ENCODE data around the gene STK24.

The STK24 gene

DNA sequence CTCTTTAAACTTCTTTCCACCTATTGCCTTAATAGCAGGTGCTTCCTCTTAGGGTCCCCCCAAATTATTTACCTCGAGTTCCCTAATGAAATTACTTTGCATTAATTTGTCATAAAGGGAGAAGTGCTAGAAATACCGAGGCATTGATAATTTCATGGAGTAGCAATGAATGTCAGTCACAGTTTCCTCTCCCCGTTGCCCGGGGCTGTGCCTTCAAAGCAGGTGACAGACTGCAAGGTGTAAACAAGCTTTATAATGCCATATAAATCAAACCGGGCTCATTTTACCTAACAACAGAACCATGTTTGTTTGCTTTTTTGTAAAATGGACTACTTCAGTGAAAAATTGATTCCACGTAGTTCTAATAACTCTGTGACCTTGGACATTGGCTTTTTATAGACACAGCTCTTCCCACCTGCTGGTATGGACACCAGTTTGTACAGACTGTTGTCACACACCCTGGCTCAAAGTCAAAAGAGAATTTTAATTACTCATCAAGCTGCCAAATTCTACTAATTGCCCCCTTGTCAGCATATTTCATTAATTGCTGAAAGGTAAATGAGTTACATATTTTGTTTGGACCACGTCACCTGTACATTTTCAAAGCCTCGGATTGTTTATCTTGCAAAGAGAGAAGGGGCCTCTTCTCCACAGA, 171.1 kb downstream of the STK24 start:
- H3K27ac ChIP-seq = no peak overlapping the region
- TF ChIP-seq, protein P1, sequence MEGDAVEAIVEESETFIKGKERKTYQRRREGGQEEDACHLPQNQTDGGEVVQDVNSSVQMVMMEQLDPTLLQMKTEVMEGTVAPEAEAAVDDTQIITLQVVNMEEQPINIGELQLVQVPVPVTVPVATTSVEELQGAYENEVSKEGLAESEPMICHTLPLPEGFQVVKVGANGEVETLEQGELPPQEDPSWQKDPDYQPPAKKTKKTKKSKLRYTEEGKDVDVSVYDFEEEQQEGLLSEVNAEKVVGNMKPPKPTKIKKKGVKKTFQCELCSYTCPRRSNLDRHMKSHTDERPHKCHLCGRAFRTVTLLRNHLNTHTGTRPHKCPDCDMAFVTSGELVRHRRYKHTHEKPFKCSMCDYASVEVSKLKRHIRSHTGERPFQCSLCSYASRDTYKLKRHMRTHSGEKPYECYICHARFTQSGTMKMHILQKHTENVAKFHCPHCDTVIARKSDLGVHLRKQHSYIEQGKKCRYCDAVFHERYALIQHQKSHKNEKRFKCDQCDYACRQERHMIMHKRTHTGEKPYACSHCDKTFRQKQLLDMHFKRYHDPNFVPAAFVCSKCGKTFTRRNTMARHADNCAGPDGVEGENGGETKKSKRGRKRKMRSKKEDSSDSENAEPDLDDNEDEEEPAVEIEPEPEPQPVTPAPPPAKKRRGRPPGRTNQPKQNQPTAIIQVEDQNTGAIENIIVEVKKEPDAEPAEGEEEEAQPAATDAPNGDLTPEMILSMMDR (IDR thresholded peaks at IDR 0.05) = no peak
- no peak for TF ChIP-seq ZFX (IDR thresholded peaks at IDR 0.05; ENCODE audit: borderline replicate concordance)

DNA sequence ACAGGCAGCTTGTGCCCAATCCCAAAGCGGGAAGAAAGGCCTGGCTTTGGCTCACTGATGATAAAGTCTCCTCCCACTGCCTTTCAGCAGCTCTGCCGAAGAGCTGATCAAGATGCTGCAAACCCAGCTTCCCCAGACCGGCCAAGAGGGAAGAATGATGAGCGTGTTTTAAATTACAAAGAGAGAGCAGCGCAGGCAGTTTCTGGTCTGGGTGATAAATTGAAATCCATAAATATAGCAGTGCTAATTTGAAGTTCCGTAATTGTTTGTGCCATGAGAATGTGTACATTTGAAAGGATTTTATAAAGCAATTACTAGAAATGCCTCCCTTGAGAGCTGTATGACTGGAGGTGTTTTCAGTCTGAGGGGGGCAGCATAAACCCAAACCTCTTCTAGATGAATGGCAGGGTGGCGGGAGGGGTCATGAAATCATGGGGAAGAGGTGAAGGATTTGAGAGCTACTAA, 171.8 kb downstream of the STK24 start:
- H3K27ac ChIP-seq = no peak overlapping the region
- TF ChIP-seq, protein P1 (IDR thresholded peaks at IDR 0.05) = no peak
- no peak for TF ChIP-seq ZFX (IDR thresholded peaks at IDR 0.05; ENCODE audit: borderline replicate concordance)

DNA sequence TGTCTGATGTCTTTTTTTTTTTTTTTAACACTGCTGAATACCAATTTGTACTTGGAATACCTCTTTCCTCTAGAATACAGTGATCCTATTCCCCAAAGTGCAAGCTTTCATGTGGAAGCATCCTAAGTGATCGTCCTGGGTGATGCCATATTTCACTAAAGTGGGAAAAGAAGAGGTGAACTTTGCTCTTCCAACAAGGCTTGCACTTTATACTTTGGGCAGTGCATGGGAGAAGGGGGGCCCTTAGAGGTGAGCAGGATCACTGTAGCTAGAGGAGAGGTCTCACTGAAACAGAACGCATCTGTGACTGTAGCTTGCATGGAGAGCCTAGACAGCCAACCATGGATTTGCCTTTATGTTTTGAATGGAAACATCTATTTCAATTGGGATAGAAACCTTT, 173.8 kb downstream of the STK24 start:
- TF ChIP-seq, protein P1 (IDR thresholded peaks at IDR 0.05) = no peak
- TF ChIP-seq ZFX (IDR thresholded peaks at IDR 0.05; ENCODE audit: borderline replicate concordance) = no peak
- no peak overlapping the region for H3K27ac ChIP-seq

DNA sequence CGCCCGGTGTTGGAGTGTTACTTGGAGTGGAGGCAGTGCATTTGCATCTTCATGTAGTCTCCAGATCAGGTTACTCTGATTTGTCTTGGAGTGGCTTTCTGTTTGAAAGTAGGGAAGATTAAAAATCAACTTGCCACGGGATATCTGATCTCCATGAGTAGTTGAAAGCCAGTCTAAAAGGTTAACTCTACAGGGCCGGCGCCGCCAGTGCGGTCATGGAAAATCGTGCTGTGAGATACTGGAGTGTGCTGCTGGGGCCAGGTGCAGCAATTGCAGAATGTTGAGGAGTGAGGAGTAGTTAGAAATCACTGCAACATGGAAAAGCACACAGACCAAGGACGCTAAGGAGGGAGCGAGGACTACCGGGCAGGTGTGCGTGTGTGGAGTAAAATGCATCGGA, 175.0 kb downstream of the STK24 start:
- TF ChIP-seq, protein P1 (IDR thresholded peaks at IDR 0.05) = no peak
- no peak for TF ChIP-seq ZFX (IDR thresholded peaks at IDR 0.05; ENCODE audit: borderline replicate concordance)

DNA sequence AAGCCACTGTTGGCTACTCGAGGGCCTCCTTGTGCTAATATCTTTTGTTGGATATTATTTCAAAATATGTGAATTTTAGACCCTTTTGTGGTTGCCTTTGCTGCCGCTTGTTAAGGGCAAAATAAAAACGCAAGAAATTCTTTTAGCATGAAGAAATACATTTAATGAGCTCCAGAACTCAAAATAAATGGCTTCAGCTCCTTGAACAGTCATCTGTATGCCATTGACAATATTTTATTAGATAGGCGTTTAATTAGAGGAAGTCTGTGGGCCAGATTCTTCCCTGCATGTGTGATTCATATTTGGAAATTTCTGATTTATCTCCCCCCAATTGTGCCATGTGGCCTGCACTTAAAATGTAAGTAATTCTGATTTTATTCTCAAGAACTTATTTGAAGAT, 177.2 kb downstream of the STK24 start:
- TF ChIP-seq, protein P1 (IDR thresholded peaks at IDR 0.05) = no peak
- TF ChIP-seq ZFX (IDR thresholded peaks at IDR 0.05; ENCODE audit: borderline replicate concordance) = no peak
- no peak overlapping the region for H3K27ac ChIP-seq

More for the DNA sequence above, 175.0 kb downstream of the STK24 start:
- H3K27ac ChIP-seq = no peak overlapping the region

DNA sequence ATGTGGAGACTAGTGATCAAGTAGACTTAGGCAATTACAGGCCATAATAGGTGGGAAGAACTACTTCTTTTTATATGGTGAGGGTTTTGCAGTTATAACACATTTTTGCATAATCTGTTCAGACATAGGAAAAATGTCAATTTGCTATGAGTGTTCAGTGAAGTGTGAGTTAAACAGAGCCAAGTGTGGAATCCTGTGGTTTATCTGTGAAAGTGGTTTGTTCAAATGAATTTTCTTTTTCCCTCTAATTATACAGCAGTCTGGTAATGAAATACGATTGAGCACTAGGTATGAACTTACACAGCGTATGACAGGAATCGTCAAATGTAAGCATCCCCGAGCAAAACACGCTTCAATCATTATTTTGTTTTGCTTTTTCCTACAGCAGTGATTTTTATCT, 178.3 kb downstream of the STK24 start:
- no peak for TF ChIP-seq ZFX (IDR thresholded peaks at IDR 0.05; ENCODE audit: borderline replicate concordance)
- TF ChIP-seq, protein P1 (IDR thresholded peaks at IDR 0.05) = no peak
- no peak overlapping the region for H3K27ac ChIP-seq

DNA sequence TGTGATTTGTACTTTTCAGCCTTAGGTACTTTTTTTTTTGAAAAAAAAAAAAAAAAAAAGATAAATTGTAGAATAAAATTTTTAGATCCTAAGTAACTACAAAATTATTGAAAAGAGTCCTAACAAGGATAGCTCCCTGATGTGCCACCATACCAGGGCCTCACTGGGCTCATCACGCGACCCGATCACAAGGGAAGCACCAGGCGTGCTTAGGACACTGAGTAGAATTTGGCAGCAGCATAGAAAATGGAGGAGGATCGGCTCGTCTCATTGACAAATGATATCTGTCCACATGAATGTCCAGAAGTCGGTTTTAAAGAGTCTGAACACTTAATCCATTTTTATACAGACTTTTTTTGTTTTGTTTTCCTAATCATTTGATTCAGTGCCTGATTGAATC, 179.0 kb downstream of the STK24 start:
- no peak overlapping the region for H3K27ac ChIP-seq
- no peak for TF ChIP-seq ZFX (IDR thresholded peaks at IDR 0.05; ENCODE audit: borderline replicate concordance)
- TF ChIP-seq, protein P1 (IDR thresholded peaks at IDR 0.05) = no peak
